GM18505 (cell line): ENCODE measurements around the gene HK2.

Experiments
- ATAC-seq: cut with Tn5 transposase; IDR thresholded peaks from one replicate; pipeline ENCODE4 v1.9.1; 2021; ENCODE audit not compliant: unreplicated experiment
- POLR2A ChIP-seq: IDR thresholded peaks from 4 replicates; pipeline ENCODE4 v1.6.1; 2011; ENCODE audit warnings: borderline replicate concordance; ENCODE audit not compliant: insufficient read depth, insufficient read length; ENCODE audit errors: extremely low read depth

The HK2 gene

DNA sequence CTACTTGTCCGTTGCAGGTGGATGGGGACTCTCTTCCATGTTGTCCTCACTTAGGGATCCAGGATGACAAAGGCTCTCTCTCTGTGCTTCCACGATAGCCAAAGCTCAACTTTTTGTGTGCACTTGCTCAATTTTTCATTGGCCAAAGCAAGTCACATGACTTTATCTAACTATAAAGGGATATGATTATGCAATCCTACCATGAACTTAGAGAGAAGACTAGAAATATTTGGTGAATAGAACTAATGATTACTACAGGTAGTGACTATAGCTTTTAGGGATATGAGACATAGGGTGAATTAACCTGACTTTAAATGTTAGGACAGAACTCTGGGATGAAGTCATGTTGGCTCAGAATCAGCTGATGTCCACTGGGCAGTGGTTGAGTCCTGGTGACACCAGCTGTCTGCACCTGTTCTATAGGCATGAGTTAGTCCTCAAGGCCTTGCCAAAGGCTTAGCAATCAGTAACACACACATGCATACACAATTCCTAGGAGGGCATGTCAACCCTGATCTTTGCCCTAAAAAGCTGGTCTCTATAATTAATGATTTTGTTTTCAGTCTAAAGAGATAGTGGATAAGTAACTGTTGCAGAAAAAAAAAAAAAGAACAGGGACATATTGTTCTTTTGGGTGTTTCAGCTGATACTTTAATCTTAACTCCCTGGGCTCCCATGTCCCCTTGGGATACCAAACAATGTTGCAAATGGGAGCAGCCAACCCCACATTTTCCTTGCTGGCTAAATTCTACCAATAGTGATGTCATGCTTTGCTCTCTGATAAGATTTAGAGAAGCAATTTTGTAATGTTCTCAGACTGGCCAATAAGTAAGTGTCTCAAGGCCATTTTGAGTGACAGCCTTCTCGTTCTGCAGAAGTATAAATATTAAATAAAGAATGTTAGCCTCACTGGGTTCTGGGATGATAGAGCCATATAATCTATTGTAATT, 12.5 kb upstream of the HK2 start:
- TF ChIP-seq POLR2A: no peak
- no peak for ATAC-seq

DNA sequence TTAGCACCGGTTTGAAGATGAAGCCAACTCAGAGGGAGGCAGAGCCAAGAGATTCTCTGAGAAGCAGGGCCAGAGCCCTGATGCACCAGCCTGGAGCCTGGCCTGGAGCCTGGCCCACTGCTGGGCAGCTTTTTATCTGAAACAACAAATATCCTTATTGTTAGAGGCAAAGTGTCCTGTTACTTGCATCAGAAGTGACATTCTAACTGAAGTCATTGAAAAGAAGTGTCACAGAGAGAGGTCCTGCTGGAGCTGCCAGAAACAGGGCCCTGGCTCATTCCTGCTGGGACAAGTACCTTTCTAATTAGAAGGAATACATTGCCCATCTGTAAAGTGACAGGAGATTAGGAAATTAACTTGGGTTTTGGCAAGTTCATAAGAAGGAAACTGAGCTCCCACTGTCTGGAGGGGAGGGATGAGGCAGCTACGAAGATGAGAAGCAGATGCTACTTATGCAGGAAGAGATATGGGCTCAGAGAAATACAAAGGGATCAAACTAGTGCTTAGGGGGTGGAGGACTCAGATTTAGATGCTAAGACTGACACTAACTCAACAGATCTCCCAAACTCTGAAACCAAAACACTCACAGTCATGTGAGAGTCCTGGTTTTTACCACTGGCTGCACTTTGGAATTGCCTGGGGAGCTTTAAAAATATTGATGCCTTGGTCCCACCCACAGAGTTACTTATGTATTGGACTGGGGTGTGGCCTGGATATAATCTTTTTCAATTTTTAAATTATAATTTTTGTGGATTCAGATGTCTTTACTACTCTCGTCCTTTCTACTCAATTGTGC, 11.0 kb upstream of the HK2 start:
- TF ChIP-seq POLR2A: no peak
- ATAC-seq: no peak

GRCh38 chr2:74824679-74825078, 9.2 kb upstream of the HK2 start:
- ATAC-seq: no peak
- TF ChIP-seq POLR2A: no peak

GRCh38 chr2:74828543-74828942, 5.4 kb upstream of the HK2 start:
- no peak for ATAC-seq
- TF ChIP-seq POLR2A: no peak

DNA sequence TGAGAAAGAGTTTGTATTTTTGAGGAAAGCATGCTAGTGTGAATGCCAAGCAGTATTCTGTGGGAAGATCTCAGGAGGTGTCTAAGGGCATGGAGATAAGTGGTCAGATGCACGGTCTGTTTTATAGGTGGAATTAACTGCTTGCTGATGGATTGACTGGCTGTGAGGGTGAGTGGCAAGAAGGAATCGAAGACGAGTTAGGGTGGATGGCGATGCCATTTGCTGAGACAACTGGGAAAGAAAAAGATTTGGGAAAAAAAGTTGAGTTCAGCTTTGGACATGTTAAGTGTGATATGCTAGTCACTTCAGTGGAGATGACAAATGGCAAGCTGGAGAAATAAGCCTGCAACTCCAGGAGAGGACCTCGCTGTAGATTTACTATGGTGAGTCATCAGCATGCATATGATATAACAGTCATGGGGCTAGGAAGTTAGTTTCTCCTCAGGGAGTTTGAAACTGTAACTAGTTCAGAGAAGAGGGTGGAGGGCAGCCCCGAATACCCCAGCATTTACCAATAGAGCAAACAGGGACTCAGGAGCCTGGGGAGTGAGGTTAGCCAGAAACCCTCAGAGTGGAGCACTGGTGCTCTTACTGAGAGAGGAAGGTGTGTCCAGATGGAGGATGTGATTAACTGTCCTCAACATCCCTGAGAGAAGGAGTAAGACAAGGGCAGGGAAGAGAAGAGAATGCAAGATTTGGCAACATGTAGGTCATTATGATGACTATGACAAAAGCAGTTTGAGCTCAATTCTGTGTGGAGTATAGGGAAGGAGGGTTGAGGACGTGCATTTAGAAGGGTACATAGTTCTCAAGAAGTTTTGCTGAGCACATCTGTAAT, 2.0 kb upstream of the HK2 start:
- no peak for ATAC-seq
- no peak for TF ChIP-seq POLR2A

- peak; percentile 7 for ATAC-seq
Observed at GRCh38 chr2:74834234-74834791, 386 bp downstream of the HK2 start.

- peak; percentile 52 for ATAC-seq
- peak; percentile 50 for TF ChIP-seq POLR2A
Observed at GRCh38 chr2:74834792-74835755, 1.1 kb downstream of the HK2 start.

DNA sequence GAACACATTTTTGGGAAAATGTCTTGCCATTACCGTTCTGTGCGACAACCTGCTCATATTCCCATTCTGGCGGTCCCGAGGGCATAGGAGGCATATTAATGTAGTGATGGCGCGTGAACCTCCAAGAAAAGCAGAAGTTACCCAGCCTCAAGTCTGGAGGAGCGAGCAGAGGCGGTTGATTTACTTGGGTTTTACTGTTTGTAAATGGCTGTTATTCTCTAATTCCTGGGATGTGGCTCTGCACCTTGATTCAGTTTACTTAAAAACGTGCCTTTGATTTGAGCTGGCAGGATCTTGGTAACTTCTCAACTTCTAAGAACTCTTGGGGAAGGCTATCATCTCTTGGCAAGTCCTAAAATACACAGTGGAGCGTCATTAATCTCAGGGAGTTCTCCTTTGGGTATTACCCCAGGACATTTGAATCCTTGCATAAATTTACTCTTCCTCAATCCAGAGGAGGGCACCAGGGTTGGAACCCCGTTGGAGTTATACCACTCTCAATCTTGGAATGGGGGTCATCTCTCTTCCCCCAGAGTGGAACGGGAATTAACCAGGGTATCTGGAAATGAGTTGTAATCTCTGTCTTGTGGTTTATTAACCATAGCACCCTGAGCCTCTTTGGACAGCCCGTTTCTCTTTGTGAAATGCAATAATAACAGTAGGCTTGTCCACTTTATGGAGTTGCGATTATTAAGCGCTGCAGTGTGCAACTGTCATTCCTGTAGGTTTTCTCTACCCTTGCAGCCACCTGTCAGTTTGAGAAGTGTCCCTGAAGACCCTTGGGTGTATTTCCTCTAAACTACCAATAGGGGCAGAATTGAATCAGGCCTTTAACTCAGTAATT, 2.1 kb downstream of the HK2 start:
- no peak for TF ChIP-seq POLR2A
- no peak for ATAC-seq

GRCh38 chr2:74836675-74837401, 2.9 kb downstream of the HK2 start:
- no peak for TF ChIP-seq POLR2A
- ATAC-seq: no peak

DNA sequence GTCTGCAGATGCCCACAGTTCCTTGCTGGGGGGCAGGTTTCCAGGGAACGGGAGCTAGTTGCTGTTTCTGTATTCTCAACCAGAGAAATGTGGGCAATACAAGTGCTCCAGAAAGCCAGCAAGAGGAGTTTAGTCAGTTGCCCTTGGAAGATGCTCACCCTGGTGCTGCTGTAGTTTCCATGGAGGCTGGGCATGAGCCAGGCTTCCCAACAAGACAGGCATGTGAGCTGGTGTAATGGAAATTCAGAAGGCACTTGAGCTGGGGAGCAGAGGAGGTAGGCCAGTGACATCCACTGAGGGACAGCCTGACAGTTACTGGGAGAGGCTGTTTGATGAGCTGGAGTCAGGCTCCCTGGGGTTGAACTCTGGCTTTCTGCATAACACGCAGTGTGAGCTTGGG, 7.7 kb downstream of the HK2 start:
- no peak for ATAC-seq

More for the DNA sequence above, 7.7 kb downstream of the HK2 start:
- no peak for TF ChIP-seq POLR2A
